Uterus (tissue), 2 donors: ENCODE results near the gene NTNG1.

Source experiments
- CTCF ChIP-seq, 4 experiments: fragments of 200-600 bp in 2 of 4; fragments of 450-650 bp in 2 of 4; sonication (generic) in 2 of 4; IDR thresholded peaks; one replicate each; pipeline ENCODE4 v1.5.1; 2016 to 2019; ENCODE audit warnings: antibody characterized with exemption in 4 of 4, mild to moderate bottlenecking in 2 of 4, moderate library complexity in 1 of 4
- POLR2A ChIP-seq, 2 donors: fragments of 450-650 bp; IDR thresholded peaks; one replicate each; pipeline ENCODE4 v1.6.1; 2016; ENCODE audit warnings: antibody characterized with exemption in 2 of 2, mild to moderate bottlenecking in 1 of 2, moderate library complexity in 1 of 2

GRCh38 chr1:107142140-107142542, 1.3 kb downstream of the NTNG1 start:
- TF ChIP-seq CTCF (IDR thresholded peaks at IDR 0.05) = peak in 3 of 4 experiments; percentile 32 to 67 (median 47)
- TF ChIP-seq POLR2A (IDR thresholded peaks at IDR 0.05) = no peak
